LoVo (cell line): ENCODE measurements around the gene SDSL.
A peak's percentile ranks its signal among the peaks of the same experiment; 100 is the strongest.

ENCODE experiments used
- DNase-seq: peaks from one replicate; pipeline ENCODE4 v3.0.0-alpha.2; 2016; ENCODE audit warnings: low spot score

The SDSL gene

GRCh38 chr12:113422030-113422885, at the start of gene SDSL:
SDSL (plus strand) TSS chr12:113422380; CDS start chr12:113427983, 5,603 bp downstream.
- peak; percentile 82 for DNase-seq

GRCh38 chr12:113373440-113373839, 48.7 kb upstream of the SDSL start:
- no peak for DNase-seq

- no peak for DNase-seq
Observed at GRCh38 chr12:113373969-113374368, 48.2 kb upstream of the SDSL start.

GRCh38 chr12:113374823-113375428, 47.3 kb upstream of the SDSL start:
- no peak for DNase-seq

- DNase-seq: no peak
Observed at GRCh38 chr12:113378291-113378690, 43.9 kb upstream of the SDSL start.

GRCh38 chr12:113381220-113381619, 41.0 kb upstream of the SDSL start:
- no peak for DNase-seq

- no peak for DNase-seq
Observed at GRCh38 chr12:113382206-113382605, 40.0 kb upstream of the SDSL start.

- no peak for DNase-seq
Observed at GRCh38 chr12:113384778-113385177, 37.4 kb upstream of the SDSL start.

- DNase-seq: no peak
Observed at GRCh38 chr12:113385282-113385882, 36.8 kb upstream of the SDSL start.

- no peak for DNase-seq
Observed at GRCh38 chr12:113386866-113387566, 35.2 kb upstream of the SDSL start.

- DNase-seq: no peak
Observed at GRCh38 chr12:113387631-113388030, 34.5 kb upstream of the SDSL start.

GRCh38 chr12:113388351-113388750, 33.8 kb upstream of the SDSL start:
- no peak for DNase-seq

GRCh38 chr12:113390064-113391043, 31.8 kb upstream of the SDSL start:
- DNase-seq: no peak

- no peak for DNase-seq
Observed at GRCh38 chr12:113391145-113391544, 31.0 kb upstream of the SDSL start.

GRCh38 chr12:113391650-113392337, 30.4 kb upstream of the SDSL start:
- no peak for DNase-seq

GRCh38 chr12:113392520-113392919, 29.7 kb upstream of the SDSL start:
- DNase-seq: no peak

- DNase-seq: no peak
Observed at GRCh38 chr12:113392988-113393579, 29.1 kb upstream of the SDSL start.

GRCh38 chr12:113393749-113394148, 28.4 kb upstream of the SDSL start:
- DNase-seq: no peak

GRCh38 chr12:113395119-113395518, 27.1 kb upstream of the SDSL start:
- no peak for DNase-seq

GRCh38 chr12:113396200-113396599, 26.0 kb upstream of the SDSL start:
- no peak for DNase-seq
